Skin of body (tissue), 2 donors: Measurements from ENCODE around the gene TMEM8B. TPM values are rescaled to one million over a fixed set of nuclear protein-coding genes. Genes with fewer than 3 reads are reported as not detected.
A peak's percentile ranks its signal among the peaks of the same experiment; 100 is the strongest.

Experiments used
- DNase-seq: peaks from one replicate; lab custom pipeline; 2025; lab: John Stamatoyannopoulos, UW
- total RNA-seq: library from RNA; depleted of rRNA; stranded (reverse); fragments of >200 nt; gene quantifications from one replicate; pipeline ENCODE4 v1.2.3, GENCODE V29; 2014

The TMEM8B gene
- total RNA-seq, 1 donor from 2014 or later: 3.6 TPM

- DNase-seq: no peak
Observed at GRCh38 chr9:35840881-35841644, 12.0 kb downstream of the TMEM8B start.

GRCh38 chr9:35841645-35841900 lies 12.5 kb downstream of the TMEM8B start:
- DNase-seq: no peak

GRCh38 chr9:35842020-35842745 lies 13.2 kb downstream of the TMEM8B start:
- no peak for DNase-seq

- DNase-seq: no peak
Observed at GRCh38 chr9:35842795-35843194, 13.8 kb downstream of the TMEM8B start.

GRCh38 chr9:35844628-35845270 lies 15.7 kb downstream of the TMEM8B start:
- peak; percentile 95 for DNase-seq

GRCh38 chr9:35845824-35846771 lies 17.1 kb downstream of the TMEM8B start:
- no peak for DNase-seq

GRCh38 chr9:35847792-35848572 lies 19.0 kb downstream of the TMEM8B start:
- DNase-seq: peak; percentile 17

- DNase-seq: no peak
Observed at GRCh38 chr9:35852267-35852815, 23.3 kb downstream of the TMEM8B start.

- no peak for DNase-seq
Observed at GRCh38 chr9:35852876-35853865, 24.1 kb downstream of the TMEM8B start.

- no peak for DNase-seq
Observed at GRCh38 chr9:35854091-35854762, 25.2 kb downstream of the TMEM8B start.

- DNase-seq: no peak
Observed at GRCh38 chr9:35856206-35856605, 27.2 kb downstream of the TMEM8B start.

- no peak for DNase-seq
Observed at GRCh38 chr9:35856882-35857281, 27.9 kb downstream of the TMEM8B start.

GRCh38 chr9:35858458-35858857 lies 29.4 kb downstream of the TMEM8B start:
- DNase-seq: no peak

- no peak for DNase-seq
Observed at GRCh38 chr9:35859310-35859989, 30.4 kb downstream of the TMEM8B start.

- DNase-seq: no peak
Observed at GRCh38 chr9:35859990-35860339, 30.9 kb downstream of the TMEM8B start.

GRCh38 chr9:35861161-35861897 lies 32.3 kb downstream of the TMEM8B start:
- DNase-seq: no peak

GRCh38 chr9:35862328-35862727 lies 33.3 kb downstream of the TMEM8B start:
- no peak for DNase-seq
